ENCODE data around the gene KRTAP19-6. TPM values are rescaled to one million over a fixed set of nuclear protein-coding genes. Genes with fewer than 3 reads are reported as not detected.

The KRTAP19-6 gene
- total and polyA plus RNA-seq, 9 donors: not detected

- no peak for DNase-seq
- TF ChIP-seq CTCF (IDR thresholded peaks at IDR 0.05): no peak
- TF ChIP-seq EP300 (IDR thresholded peaks at IDR 0.05): no peak
- TF ChIP-seq POLR2A (IDR thresholded peaks at IDR 0.05): no peak
- no peaks in the 10 kb centered on the region for H3K4me1 ChIP-seq (ENCODE audit: insufficient read depth)
- H3K4me3 ChIP-seq: no peak within 1 kb of the TSS
- WGBS, 3 donors: 70 to 81% (median 75%) methylated on average over 6 of the region's 6 CpGs
- no peaks in the 10 kb centered on the region for H3K27me3 ChIP-seq
- intact Hi-C loops (cut with DNase I): no loop called here
- H3K36me3 ChIP-seq: no peaks in the 10 kb centered on the region
- H3K27ac ChIP-seq: no peak within 1 kb of the TSS
- no peaks in the 10 kb centered on the region for H3K9me3 ChIP-seq
Measured at GRCh38 chr21:30502041-30502440, 39.6 kb downstream of the KRTAP19-6 start, which contains the start of gene KRTAP19-5. KRTAP19-5 (minus strand) TSS chr21:30502141; CDS start chr21:30502090, 51 bp downstream.

GRCh38 chr21:30497065-30497464, 44.6 kb downstream of the KRTAP19-6 start, which contains the start of gene KRTAP19-4:
KRTAP19-4 (minus strand) TSS chr21:30497165; CDS start chr21:30497110, 55 bp downstream.
- Histone ChIP-seq H3K27me3 (no peaks in the 10 kb centered on the region), H3K27ac (no peak within 1 kb of the TSS), H3K9me3 (no peaks in the 10 kb centered on the region), H3K4me1 (ENCODE audit: insufficient read depth) (no peaks in the 10 kb centered on the region), H3K36me3 (no peaks in the 10 kb centered on the region), H3K4me3 (no peak within 1 kb of the TSS)
- WGBS, 3 donors: 66 to 79% (median 70%) methylated on average over 4 of the region's 4 CpGs
- no peak for DNase-seq
- TF ChIP-seq POLR2A (IDR thresholded peaks at IDR 0.05) (no peak), CTCF (IDR thresholded peaks at IDR 0.05) (no peak), EP300 (IDR thresholded peaks at IDR 0.05) (no peak)
- intact Hi-C loops (cut with DNase I): no loop called here

GRCh38 chr21:30491963-30492428, 49.7 kb downstream of the KRTAP19-6 start, which contains the start of gene KRTAP19-3:
KRTAP19-3 (minus strand) TSS chr21:30492013; CDS start chr21:30491957, 56 bp downstream.
- no peak for DNase-seq
- intact Hi-C loops (cut with DNase I): no loop called here
- no peaks in the 10 kb centered on the region for H3K9me3 ChIP-seq
- 76 to 88% (median 84%) methylated on average over 2 of the region's 2 CpGs for WGBS, 3 donors
- H3K27me3 ChIP-seq: no peaks in the 10 kb centered on the region
- no peak within 1 kb of the TSS for H3K4me3 ChIP-seq
- H3K4me1 ChIP-seq (ENCODE audit: insufficient read depth): no peaks in the 10 kb centered on the region
- H3K27ac ChIP-seq: no peak within 1 kb of the TSS
- H3K36me3 ChIP-seq: no peaks in the 10 kb centered on the region
- TF ChIP-seq CTCF (IDR thresholded peaks at IDR 0.05) (no peak), EP300 (IDR thresholded peaks at IDR 0.05) (no peak), POLR2A (IDR thresholded peaks at IDR 0.05) (no peak)

Small RNA genes within 50 kb of the gene (small RNA-seq; reads per million reads assigned to genes)
- gene AP000567.1 (not detected), gene KRTAP19-10P (not detected), gene KRTAP19-11P (not detected), gene KRTAP19-9P (not detected), gene KRTAP22-2 (not detected)

Other genes with a start within 250 kb of the KRTAP19-6 start
- not detected for gene KRTAP26-1, start 221.5 kb downstream of the KRTAP19-6 start, total RNA-seq
- gene KRTAP26-1, start 221.5 kb downstream of the KRTAP19-6 start, polyA plus RNA-seq: not detected
- gene KRTAP27-1, start 204.2 kb downstream of the KRTAP19-6 start, total RNA-seq: not detected
- not detected for gene KRTAP27-1, start 204.2 kb downstream of the KRTAP19-6 start, polyA plus RNA-seq
- not detected for gene KRTAP23-1, start 193.3 kb downstream of the KRTAP19-6 start, total RNA-seq
- not detected for gene KRTAP23-1, start 193.3 kb downstream of the KRTAP19-6 start, polyA plus RNA-seq
- not detected for gene KRTAP13-2, start 169.6 kb downstream of the KRTAP19-6 start, total RNA-seq
- gene KRTAP13-2, start 169.6 kb downstream of the KRTAP19-6 start, polyA plus RNA-seq: not detected
- not detected for gene KRTAP13-1, start 145.8 kb downstream of the KRTAP19-6 start, total RNA-seq
- not detected for gene KRTAP13-1, start 145.8 kb downstream of the KRTAP19-6 start, polyA plus RNA-seq
- gene KRTAP13-3, start 115.9 kb downstream of the KRTAP19-6 start, total RNA-seq: not detected
- not detected for gene KRTAP13-3, start 115.9 kb downstream of the KRTAP19-6 start, polyA plus RNA-seq
- gene KRTAP13-4, start 111.6 kb downstream of the KRTAP19-6 start, total RNA-seq: not detected
- not detected for gene KRTAP13-4, start 111.6 kb downstream of the KRTAP19-6 start, polyA plus RNA-seq
- not detected for gene KRTAP15-1, start 101.6 kb downstream of the KRTAP19-6 start, total RNA-seq
- not detected for gene KRTAP15-1, start 101.6 kb downstream of the KRTAP19-6 start, polyA plus RNA-seq
- not detected for gene KRTAP19-1, start 61.5 kb downstream of the KRTAP19-6 start, total RNA-seq
- not detected for gene KRTAP19-1, start 61.5 kb downstream of the KRTAP19-6 start, polyA plus RNA-seq
- gene KRTAP19-2, start 54.4 kb downstream of the KRTAP19-6 start, total RNA-seq: not detected
- not detected for gene KRTAP19-2, start 54.4 kb downstream of the KRTAP19-6 start, polyA plus RNA-seq
- gene KRTAP19-3, start 49.9 kb downstream of the KRTAP19-6 start, total RNA-seq: not detected
- not detected for gene KRTAP19-3, start 49.9 kb downstream of the KRTAP19-6 start, polyA plus RNA-seq
- gene KRTAP19-4, start 44.7 kb downstream of the KRTAP19-6 start, total RNA-seq: not detected
- gene KRTAP19-4, start 44.7 kb downstream of the KRTAP19-6 start, polyA plus RNA-seq: not detected
- not detected for gene KRTAP19-5, start 39.7 kb downstream of the KRTAP19-6 start, total RNA-seq
- not detected for gene KRTAP19-5, start 39.7 kb downstream of the KRTAP19-6 start, polyA plus RNA-seq
- gene KRTAP19-7, start 19.4 kb upstream of the KRTAP19-6 start, total RNA-seq: not detected
- not detected for gene KRTAP19-7, start 19.4 kb upstream of the KRTAP19-6 start, polyA plus RNA-seq
- gene KRTAP22-2, start 48.5 kb upstream of the KRTAP19-6 start, total RNA-seq: not detected
- not detected for gene KRTAP22-2, start 48.5 kb upstream of the KRTAP19-6 start, polyA plus RNA-seq
- gene KRTAP6-3, start 50.6 kb upstream of the KRTAP19-6 start, total RNA-seq: not detected
- not detected for gene KRTAP6-3, start 50.6 kb upstream of the KRTAP19-6 start, polyA plus RNA-seq
- gene KRTAP6-2, start 57.0 kb upstream of the KRTAP19-6 start, total RNA-seq: not detected
- not detected for gene KRTAP6-2, start 57.0 kb upstream of the KRTAP19-6 start, polyA plus RNA-seq
- gene KRTAP22-1, start 59.2 kb upstream of the KRTAP19-6 start, total RNA-seq: not detected
- not detected for gene KRTAP22-1, start 59.2 kb upstream of the KRTAP19-6 start, polyA plus RNA-seq
- not detected for gene KRTAP6-1, start 72.1 kb upstream of the KRTAP19-6 start, total RNA-seq
- gene KRTAP6-1, start 72.1 kb upstream of the KRTAP19-6 start, polyA plus RNA-seq: not detected
- gene KRTAP20-1, start 74.6 kb upstream of the KRTAP19-6 start, total RNA-seq: not detected
- gene KRTAP20-1, start 74.6 kb upstream of the KRTAP19-6 start, polyA plus RNA-seq: not detected
- gene KRTAP20-4, start 78.8 kb upstream of the KRTAP19-6 start, total RNA-seq: not detected
- gene KRTAP20-4, start 78.8 kb upstream of the KRTAP19-6 start, polyA plus RNA-seq: not detected
- not detected for gene KRTAP20-2, start 93.3 kb upstream of the KRTAP19-6 start, total RNA-seq
- not detected for gene KRTAP20-2, start 93.3 kb upstream of the KRTAP19-6 start, polyA plus RNA-seq
- gene KRTAP20-3, start 101.0 kb upstream of the KRTAP19-6 start, total RNA-seq: not detected
- not detected for gene KRTAP20-3, start 101.0 kb upstream of the KRTAP19-6 start, polyA plus RNA-seq
- gene KRTAP21-3, start 176.9 kb upstream of the KRTAP19-6 start, total RNA-seq: not detected
- not detected for gene KRTAP21-3, start 176.9 kb upstream of the KRTAP19-6 start, polyA plus RNA-seq
- gene KRTAP21-2, start 205.4 kb upstream of the KRTAP19-6 start, total RNA-seq: not detected
- not detected for gene KRTAP21-2, start 205.4 kb upstream of the KRTAP19-6 start, polyA plus RNA-seq
- not detected for gene KRTAP21-1, start 213.6 kb upstream of the KRTAP19-6 start, total RNA-seq
- not detected for gene KRTAP21-1, start 213.6 kb upstream of the KRTAP19-6 start, polyA plus RNA-seq